Natural killer cell (primary cell): ENCODE results near the gene ISYNA1. TPM values are rescaled to one million over a fixed set of nuclear protein-coding genes. Genes with fewer than 3 reads are reported as not detected.

Source experiments
- ATAC-seq, 3 donors: fragments of 150-1000 bp in 2 of 3; fragments of 200-7000 bp in 1 of 3; cut with Tn5 transposase; 1 replicate in 1 of 3; 2 replicates in 2 of 3; pipeline ENCODE4 v1.10.0; 2021; ENCODE audit warnings: mild to moderate bottlenecking in 2 of 3, moderate library complexity in 2 of 3
- DNase-seq, 2 donors: peaks; one replicate each; pipeline versions ENCODE4 v3.0.0 to v3.0.0-alpha.2; 2013 to 2021; ENCODE audit warnings: mixed read lengths in 1 of 2
- H3K27ac ChIP-seq: one replicate; pipeline ENCODE4 v1.5.1; 2013; ENCODE audit warnings: mild to moderate bottlenecking, low read length
- H3K27me3 ChIP-seq: one replicate; pipeline ENCODE4 v1.6.1; 2013; ENCODE audit warnings: low read length; ENCODE audit not compliant: control insufficient read depth, insufficient read depth
- H3K36me3 ChIP-seq: one replicate; pipeline ENCODE4 v1.6.1; 2013; ENCODE audit warnings: low read length; ENCODE audit not compliant: control insufficient read depth, insufficient read depth
- H3K4me1 ChIP-seq: one replicate; pipeline ENCODE4 v1.6.1; 2013; ENCODE audit warnings: low read length; ENCODE audit not compliant: control insufficient read depth, insufficient read depth
- H3K4me3 ChIP-seq: one replicate; pipeline ENCODE4 v1.5.1; 2013; ENCODE audit warnings: low read length
- H3K9me3 ChIP-seq: one replicate; pipeline ENCODE4 v1.6.1; 2013; ENCODE audit warnings: low read length; ENCODE audit not compliant: control insufficient read depth, insufficient read depth
- H3K27ac Mint-ChIP-seq, 2 donors: one replicate each; pipeline ENCODE4 v1.8.0; 2022; ENCODE audit warnings: mild to moderate bottlenecking in 2 of 2, mixed read lengths in 2 of 2, moderate library complexity in 1 of 2
- H3K27me3 Mint-ChIP-seq, 2 donors: one replicate each; pipeline ENCODE4 v1.8.0; 2022; ENCODE audit warnings: low read depth in 2 of 2, mixed read lengths in 2 of 2
- H3K36me3 Mint-ChIP-seq: one replicate; pipeline ENCODE4 v1.8.0; 2022; ENCODE audit warnings: mixed read lengths
- H3K4me1 Mint-ChIP-seq, 2 donors: one replicate each; pipeline ENCODE4 v1.8.0; 2022; ENCODE audit warnings: mixed read lengths in 2 of 2
- H3K4me3 Mint-ChIP-seq: one replicate; pipeline ENCODE4 v1.8.0; 2022; ENCODE audit warnings: mild to moderate bottlenecking, moderate library complexity, mixed read lengths
- H3K9me3 Mint-ChIP-seq, 2 donors: one replicate each; pipeline ENCODE4 v1.8.0; 2022; ENCODE audit warnings: mixed read lengths in 2 of 2
- WGBS: methylation state at CpG from one replicate; pipeline ENCODE4 v1.1.7; 2013; ENCODE audit warnings: missing lambda C conversion rate; ENCODE audit not compliant: insufficient coverage; 5-methylcytosine and 5-hydroxymethylcytosine counted together
- intact Hi-C: fragments of 100-400 bp; cut with micrococcal nuclease; formaldehyde crosslinking; loops from one replicate; pipeline ENCODE4 v1.14.2; 2022
- total RNA-seq, 4 donors: library from RNA; stranded (reverse); fragments of 120-200 nt in 1 of 4; gene quantifications; one replicate each; pipeline versions ENCODE4 v1.2.3 to v1.2.4, GENCODE V29; 2013 to 2022
- TF ChIP-seq, protein P1 (sequence below): fragments of 200-600 bp; IDR thresholded peaks from one replicate; pipeline ENCODE4 v1.8.0; 2022; ENCODE audit warnings: antibody characterized with exemption

ISYNA1 gene
- total RNA-seq, 3 donors from 2014 or later (not counting 1 experiment from before 2014, with no cell fraction given), result 39.7 to 53.6 (median 40.1) TPM

- H3K4me1 Mint-ChIP-seq, result peaks cover 5 to 18% of the 10 kb centered on the region in 2 donors
- H3K27me3 Mint-ChIP-seq, result peaks cover 0 to 3% of the 10 kb centered on the region in 2 donors
- no peak overlapping the region for H3K27ac ChIP-seq
Measured at GRCh38 chr19:18390065-18390907, 47.6 kb downstream of the ISYNA1 start.

DNA sequence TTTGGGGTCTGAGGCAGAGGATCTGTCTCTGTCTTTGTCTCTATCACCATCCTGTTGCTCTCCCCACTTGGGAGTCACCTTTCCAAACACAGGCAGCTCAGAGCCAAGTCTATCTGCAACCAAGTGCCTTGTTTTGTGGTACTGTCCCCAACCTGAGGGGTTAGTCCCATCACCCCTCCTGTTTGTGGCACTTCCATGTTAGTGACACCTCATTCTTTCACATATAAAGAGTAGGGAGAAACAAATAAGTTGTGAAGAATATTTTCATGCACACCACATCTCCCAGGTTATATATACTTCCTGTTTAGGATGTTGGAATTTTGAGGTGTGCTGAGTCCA lies 48.2 kb downstream of the ISYNA1 start:
- no peak overlapping the region for H3K27ac ChIP-seq
- Mint-ChIP-seq H3K4me3 (peak overlapping the region; percentile 74), H3K27ac (peak overlapping the region in 1 of 2 donors; percentile 50), H3K4me1 (peaks cover 5 to 18% of the 10 kb centered on the region in 2 donors), H3K9me3 (no peaks in the 10 kb centered on the region), H3K36me3 (no peaks in the 10 kb centered on the region), H3K27me3 (peaks cover 0 to 3% of the 10 kb centered on the region in 2 donors)
- DNase-seq (no peak), ATAC-seq (no peak)
- intact Hi-C loops, result no loop called here
- TF ChIP-seq, protein P1, sequence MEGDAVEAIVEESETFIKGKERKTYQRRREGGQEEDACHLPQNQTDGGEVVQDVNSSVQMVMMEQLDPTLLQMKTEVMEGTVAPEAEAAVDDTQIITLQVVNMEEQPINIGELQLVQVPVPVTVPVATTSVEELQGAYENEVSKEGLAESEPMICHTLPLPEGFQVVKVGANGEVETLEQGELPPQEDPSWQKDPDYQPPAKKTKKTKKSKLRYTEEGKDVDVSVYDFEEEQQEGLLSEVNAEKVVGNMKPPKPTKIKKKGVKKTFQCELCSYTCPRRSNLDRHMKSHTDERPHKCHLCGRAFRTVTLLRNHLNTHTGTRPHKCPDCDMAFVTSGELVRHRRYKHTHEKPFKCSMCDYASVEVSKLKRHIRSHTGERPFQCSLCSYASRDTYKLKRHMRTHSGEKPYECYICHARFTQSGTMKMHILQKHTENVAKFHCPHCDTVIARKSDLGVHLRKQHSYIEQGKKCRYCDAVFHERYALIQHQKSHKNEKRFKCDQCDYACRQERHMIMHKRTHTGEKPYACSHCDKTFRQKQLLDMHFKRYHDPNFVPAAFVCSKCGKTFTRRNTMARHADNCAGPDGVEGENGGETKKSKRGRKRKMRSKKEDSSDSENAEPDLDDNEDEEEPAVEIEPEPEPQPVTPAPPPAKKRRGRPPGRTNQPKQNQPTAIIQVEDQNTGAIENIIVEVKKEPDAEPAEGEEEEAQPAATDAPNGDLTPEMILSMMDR, result no peak
- no peaks in the 10 kb centered on the region for H3K9me3 ChIP-seq
- H3K4me3 ChIP-seq, result no peak overlapping the region
- no peaks in the 10 kb centered on the region for H3K36me3 ChIP-seq
- peaks cover 42% of the 10 kb centered on the region for H3K4me1 ChIP-seq
- peaks cover 13% of the 10 kb centered on the region for H3K27me3 ChIP-seq

More at GRCh38 chr19:18390065-18390907, 47.6 kb downstream of the ISYNA1 start:
- no peaks in the 10 kb centered on the region for H3K36me3 ChIP-seq
- DNase-seq (no peak), ATAC-seq (no peak)
- no peak overlapping the region for H3K4me3 ChIP-seq
- H3K27ac Mint-ChIP-seq, result peak overlapping the region in 1 of 2 donors; percentile 0
- TF ChIP-seq, protein P1, result no peak
- peaks cover 13% of the 10 kb centered on the region for H3K27me3 ChIP-seq
- no peaks in the 10 kb centered on the region for H3K9me3 Mint-ChIP-seq
- WGBS, result 91% methylated on average over 6 of the region's 6 CpGs
- H3K36me3 Mint-ChIP-seq, result no peaks in the 10 kb centered on the region
- H3K4me1 ChIP-seq, result peaks cover 42% of the 10 kb centered on the region
- intact Hi-C loops, result no loop called here
- no peaks in the 10 kb centered on the region for H3K9me3 ChIP-seq
- no peak overlapping the region for H3K4me3 Mint-ChIP-seq

- no peaks in the 10 kb centered on the region for H3K36me3 ChIP-seq
- Mint-ChIP-seq H3K27me3 (peaks cover 0 to 3% of the 10 kb centered on the region in 2 donors), H3K4me1 (peaks cover 5 to 18% of the 10 kb centered on the region in 2 donors), H3K27ac (peak overlapping the region in 1 of 2 donors; percentile 50), H3K9me3 (no peaks in the 10 kb centered on the region), H3K36me3 (no peaks in the 10 kb centered on the region), H3K4me3 (peak overlapping the region; percentile 82)
- TF ChIP-seq, protein P1, result no peak
- H3K4me1 ChIP-seq, result peaks cover 42% of the 10 kb centered on the region
- 90% methylated on average over 13 of the region's 13 CpGs for WGBS
- intact Hi-C loops, result loop anchor here (1.0 kb wide), 1 partner anchor 21 kb away; no protein-coding TSS in a partner anchor
- H3K9me3 ChIP-seq, result no peaks in the 10 kb centered on the region
- no peak for DNase-seq
- no peak overlapping the region for H3K27ac ChIP-seq
- ATAC-seq, result no peak
- H3K27me3 ChIP-seq, result peaks cover 13% of the 10 kb centered on the region
- H3K4me3 ChIP-seq, result no peak overlapping the region
Measured at GRCh38 chr19:18388960-18389725, 48.8 kb downstream of the ISYNA1 start.
